ENCODE measurements around the gene TBC1D1.

Gene TBC1D1

DNA sequence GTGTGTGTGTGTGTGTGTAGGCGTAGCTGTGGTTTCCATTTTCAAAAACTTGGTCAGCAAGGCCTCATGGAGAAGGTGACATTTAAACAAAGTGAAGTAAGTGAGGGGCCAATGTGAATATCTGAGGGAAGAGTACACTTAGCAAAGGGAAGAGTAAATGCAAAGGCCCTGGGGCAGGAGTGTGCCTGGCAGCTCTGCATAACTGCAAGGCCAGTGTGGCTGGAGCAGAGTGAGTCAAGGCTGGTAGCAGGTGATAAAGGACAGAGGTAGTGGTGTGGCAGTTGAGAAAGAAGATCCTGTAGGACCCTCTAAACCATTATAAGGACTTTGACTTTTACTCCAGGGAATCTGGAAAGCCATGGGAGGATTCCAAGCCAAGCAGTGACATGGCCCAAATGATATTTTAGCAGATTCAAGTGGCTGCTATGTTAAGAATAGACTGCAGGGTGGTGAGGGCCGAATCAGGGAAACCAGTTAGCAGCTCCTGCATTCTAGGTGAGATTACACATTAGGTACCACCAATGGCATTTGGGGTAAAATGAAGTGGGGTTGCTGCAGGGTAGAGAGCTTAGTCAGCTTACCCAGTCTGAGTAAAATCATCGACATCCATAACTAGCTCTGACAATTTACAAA is 5.9 kb upstream of the TBC1D1 start:
- no peak for DNase-seq (ENCODE audit: low read depth in 4 of 4, low spot score in 1 of 4)

DNA sequence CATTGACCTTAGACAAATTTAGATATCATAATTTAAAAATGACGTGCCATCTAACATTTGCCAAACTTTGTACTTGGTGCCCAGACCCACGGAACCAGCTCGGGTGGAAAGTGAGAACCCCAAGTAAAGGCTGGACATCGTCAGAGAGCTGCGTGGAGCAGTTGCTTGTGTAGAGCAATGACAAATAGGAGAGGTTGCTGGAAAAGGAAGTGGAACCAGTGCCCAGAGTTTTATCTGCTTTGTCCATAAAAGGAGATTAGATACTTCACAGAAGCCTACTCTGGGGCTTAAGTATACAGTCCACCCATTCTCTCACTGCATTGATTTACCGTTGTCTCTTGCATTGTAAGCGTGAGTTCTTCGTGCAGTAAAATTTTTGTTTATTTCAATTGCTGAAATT is 5.4 kb upstream of the TBC1D1 start:
- DNase-seq (ENCODE audit: low read depth in 4 of 4, low spot score in 1 of 4): no peak

DNA sequence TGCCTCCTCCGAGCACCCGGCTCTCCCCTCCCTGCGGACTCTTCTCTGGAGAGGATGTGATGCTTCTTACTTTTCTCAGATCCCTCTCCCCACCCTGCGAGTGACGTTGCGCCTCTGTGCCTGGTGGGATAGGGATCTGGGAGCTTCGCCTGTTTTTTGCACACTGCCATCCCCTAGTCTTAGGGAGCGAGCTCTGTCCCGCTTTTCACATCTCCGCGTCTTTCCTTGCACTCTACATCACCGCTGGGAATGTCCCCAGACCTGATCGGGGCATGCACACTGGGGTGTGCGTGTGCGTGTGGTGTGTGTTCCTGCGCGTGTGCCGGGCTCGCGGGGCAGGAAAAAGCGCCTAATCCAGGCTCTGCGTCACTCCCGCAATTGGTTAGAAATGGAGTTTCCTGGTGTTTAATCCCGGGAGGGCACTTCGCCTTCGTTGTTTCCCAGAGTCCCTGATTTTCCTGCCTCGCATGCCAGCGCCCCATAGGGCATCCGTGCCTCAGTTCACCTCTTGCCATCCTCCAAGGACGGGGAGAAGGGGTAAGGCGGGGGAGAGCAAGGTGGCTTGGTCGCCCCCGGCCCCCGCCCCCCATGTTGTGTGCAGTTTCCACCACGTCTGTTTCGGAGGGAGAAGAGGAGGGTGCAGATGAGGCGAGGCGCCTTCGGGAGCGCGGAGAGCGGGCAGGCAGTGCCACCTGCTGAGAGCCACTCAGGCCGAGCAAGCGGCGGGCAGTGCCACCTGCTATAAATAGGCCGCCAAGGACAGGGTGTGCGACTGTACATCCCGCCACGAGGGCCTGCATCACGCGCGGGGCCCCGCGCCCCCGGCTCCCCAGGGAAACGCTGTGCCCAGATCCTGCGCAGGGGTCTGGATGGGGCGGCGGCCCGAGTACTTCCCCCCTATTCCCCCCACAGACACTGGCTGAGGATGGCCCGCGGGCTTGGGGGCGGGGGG is 759 bp upstream of the TBC1D1 start:
- peak in 1 of 4 experiments; percentile 19 for DNase-seq (ENCODE audit: low read depth in 4 of 4, low spot score in 1 of 4)

DNA sequence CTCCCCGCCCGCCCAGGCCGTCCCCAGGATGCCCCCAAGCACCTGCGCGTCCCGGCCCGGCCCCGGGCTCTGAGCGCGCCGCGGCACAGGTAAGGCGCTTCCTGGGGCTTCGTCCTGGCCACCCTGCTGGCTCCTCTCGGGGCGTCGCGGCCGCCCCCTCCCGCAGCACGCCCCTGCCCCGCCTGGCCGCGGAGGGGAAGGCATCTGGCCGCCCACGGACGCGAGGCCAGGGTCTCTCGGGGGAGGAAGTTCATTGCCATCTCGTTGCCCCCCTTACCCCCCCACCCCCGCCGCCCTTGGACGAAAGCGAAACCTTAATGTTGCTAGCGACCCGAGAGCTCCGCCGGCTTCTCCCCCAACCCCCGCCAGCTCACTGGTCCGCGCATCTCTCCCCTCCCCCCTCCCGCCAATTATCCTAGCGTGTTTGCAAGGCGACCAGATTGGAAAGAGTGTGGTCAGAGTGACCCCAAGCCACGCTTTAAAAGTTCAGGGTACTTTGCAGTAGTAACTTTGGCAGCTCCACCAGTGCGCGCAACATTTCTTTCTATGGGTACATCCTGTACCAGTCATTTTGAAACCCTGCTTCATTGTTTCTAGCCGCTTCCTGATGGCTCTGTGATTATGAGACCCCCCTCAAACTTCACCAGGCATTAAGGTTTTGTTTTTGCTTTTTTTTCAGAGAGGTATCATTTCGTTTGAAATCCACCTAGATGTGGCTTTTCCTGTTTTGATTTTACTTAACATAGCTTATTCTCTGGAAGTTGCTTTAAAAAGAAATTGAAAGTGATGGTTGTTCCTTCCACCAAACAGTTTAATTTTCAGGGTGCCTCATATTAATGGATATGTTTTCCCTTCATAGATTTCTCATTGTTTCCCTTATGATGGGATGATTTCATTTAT is 626 bp downstream of the TBC1D1 start:
- DNase-seq (ENCODE audit: low read depth in 4 of 4, low spot score in 1 of 4): peak in 3 of 4 experiments; percentile 19 to 34 (median 23)

GRCh38 chr4:37892641-37893040 is 1.8 kb downstream of the TBC1D1 start:
- DNase-seq (ENCODE audit: low read depth in 4 of 4, low spot score in 1 of 4): peak in 2 of 4 experiments; percentile 7 to 43

DNA sequence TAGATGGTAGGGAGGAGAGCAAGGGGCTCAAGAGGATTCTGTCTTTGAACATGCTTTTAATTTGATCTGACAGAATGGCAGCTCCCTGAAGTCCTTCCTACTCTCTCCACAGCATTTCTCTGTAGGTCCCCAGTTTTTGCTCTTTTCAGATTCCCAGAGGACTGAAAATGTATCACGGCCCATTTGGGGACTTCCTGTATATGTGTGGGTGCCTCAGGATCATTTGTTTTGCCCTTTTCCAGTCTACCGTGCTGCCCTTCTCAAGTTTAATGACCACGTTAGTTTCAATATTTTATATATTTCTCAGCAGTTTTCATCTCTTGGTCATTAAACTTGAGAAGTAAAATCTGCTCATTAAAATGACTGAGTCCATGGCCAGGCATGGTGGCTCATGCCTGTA is 2.3 kb downstream of the TBC1D1 start:
- DNase-seq (ENCODE audit: low read depth in 4 of 4, low spot score in 1 of 4): no peak

- DNase-seq (ENCODE audit: low read depth in 4 of 4, low spot score in 1 of 4): no peak
These were observed 4.4 kb downstream of the TBC1D1 start for GRCh38 chr4:37895271-37895670.

GRCh38 chr4:37896206-37896860 is 5.4 kb downstream of the TBC1D1 start:
- no peak for DNase-seq (ENCODE audit: low read depth in 4 of 4, low spot score in 1 of 4)

DNA sequence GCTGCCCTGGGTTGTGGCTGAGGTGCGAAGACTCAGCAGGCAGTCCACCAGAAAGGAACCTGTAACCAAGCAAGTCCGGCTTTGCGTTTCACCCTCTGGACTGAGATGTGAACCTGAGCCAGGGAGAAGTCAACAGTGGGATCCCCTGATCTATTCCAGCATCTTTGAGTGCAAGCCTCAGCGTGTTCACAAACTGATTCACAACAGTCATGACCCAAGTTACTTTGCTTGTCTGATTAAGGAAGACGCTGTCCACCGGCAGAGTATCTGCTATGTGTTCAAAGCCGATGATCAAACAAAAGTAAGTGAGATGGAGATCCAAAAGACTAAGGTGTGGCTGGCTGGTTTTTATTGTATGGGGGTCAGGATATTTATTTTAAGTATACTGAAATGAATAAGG is 11.3 kb downstream of the TBC1D1 start:
- no peak for DNase-seq (ENCODE audit: low read depth in 4 of 4, low spot score in 1 of 4)

DNA sequence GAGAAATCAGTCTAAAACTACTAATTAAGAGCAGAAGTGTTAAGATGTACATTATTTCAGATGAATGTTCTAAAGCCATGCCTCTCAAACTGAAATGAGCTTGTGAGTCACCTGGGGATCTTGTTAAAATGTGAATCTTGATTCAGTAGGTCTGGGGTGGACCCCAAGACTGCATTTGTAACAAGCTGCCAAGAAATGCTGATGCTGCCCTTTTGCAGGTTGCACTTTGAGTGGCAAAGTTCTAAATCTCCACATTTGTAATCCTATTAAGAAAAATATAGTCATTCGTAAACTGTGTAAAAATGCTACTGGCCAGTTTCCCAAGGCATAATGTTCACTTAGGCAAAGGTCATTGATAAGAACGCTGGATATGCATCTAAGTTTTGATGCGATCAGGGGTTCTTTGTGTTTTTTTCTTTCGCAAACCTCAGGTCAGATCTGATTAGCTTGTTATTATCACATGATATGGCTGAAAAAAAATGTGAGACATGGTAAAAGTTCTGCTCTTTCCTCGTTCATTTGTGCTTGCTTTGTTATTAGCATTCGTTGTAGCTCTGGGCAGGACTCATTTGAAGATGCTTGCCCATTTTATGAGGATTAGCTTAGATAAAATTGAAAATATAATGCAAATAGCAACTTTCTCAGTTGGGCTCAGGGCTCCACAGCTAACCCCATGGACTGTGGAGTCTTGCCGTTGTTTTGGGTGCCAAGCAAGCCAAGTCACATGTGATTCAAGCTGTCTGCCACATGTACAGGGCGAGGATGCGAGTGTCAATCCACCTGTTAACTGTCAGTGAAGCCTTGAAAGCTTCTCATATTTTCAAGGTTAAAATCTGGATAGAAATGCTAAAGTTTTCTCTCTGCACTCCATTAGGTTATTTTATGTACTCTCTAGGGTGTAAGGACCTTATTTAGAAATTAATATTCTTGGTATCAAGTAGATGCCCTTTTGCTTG is 12.1 kb downstream of the TBC1D1 start:
- no peak for DNase-seq (ENCODE audit: low read depth in 4 of 4, low spot score in 1 of 4)

GRCh38 chr4:37903901-37904300 is 13.0 kb downstream of the TBC1D1 start:
- no peak for DNase-seq (ENCODE audit: low read depth in 4 of 4, low spot score in 1 of 4)

DNA sequence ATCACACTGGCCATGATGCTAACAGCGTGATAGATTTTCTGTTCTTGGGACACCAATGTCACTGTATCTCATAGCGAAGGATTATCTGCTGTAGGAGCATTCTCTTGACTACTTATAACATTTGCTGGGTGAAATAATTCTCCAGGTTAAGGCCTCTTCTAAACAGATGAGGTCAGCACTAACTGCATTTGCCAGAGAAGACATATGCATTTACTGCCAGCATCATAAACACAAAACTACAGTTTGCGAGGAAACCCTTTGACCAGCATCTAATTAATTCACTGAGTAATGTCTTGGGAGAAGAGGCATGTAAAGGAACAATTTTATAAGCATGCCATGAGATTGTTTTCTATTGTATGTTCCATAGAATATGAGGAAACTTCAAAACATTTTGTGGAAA is 13.9 kb downstream of the TBC1D1 start:
- no peak for DNase-seq (ENCODE audit: low read depth in 4 of 4, low spot score in 1 of 4)

GRCh38 chr4:37905533-37906169 is 14.8 kb downstream of the TBC1D1 start:
- DNase-seq (ENCODE audit: low read depth in 4 of 4, low spot score in 1 of 4): no peak

DNA sequence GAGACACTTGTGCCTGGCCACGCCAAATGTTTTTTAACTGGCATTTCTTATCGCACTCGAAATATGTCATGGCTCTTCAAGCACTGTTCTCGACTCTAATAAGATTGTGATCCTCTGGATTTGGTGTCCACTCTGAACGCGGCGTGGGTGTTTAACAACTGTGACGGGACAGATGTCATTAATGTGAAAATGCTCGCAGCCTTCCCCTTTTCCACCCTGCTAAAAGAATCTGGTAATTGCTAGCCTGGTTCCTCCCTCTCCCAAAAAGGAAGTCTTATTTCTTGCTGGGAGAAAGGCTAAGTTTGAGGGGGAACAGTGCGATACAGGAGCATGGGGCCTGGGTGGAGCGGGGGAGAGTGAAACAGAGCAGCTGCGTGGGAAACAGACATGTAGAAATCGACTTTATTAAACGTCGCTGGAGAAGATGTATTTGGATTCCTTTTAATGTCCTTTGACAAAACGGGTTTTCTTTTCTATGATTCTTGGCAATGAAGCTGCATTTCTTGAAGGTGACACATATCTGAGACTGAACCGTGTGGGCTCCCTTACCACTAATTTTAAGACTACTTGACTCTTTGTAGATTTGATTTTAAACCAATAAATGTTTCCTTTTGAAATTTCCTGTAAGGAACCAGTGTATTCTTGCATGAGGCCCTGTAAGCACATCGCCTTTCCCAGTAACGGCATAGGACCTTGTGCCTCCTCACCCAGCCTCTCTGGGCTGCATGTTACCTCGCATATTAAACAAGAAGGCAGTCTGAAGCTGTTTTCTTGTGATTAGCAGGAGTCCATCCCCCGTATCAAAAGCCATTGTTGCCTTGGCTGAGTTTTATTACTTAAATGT is 17.8 kb downstream of the TBC1D1 start:
- DNase-seq (ENCODE audit: low read depth in 4 of 4, low spot score in 1 of 4): no peak

- DNase-seq (ENCODE audit: low read depth in 4 of 4, low spot score in 1 of 4): no peak
These were observed 18.6 kb downstream of the TBC1D1 start for GRCh38 chr4:37909332-37910090.

DNA sequence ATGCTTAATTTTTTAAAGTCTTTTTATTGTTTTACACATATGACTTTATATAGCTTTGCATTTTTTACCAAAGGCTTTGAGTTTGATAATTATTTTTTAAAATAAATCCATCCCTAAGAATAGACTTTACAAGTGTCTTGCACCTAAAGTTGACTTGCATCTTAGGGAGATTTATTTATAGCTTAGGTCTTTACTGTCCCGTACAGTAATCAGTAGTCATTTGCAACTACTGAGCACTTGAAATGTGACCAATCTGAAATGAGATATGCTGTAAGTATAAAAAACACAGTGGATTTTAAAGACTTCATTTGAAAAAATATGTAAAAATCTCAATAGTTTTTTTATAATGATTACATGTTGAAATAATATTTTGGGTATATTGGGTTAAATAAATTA is 19.2 kb downstream of the TBC1D1 start:
- no peak for DNase-seq (ENCODE audit: low read depth in 4 of 4, low spot score in 1 of 4)

- DNase-seq (ENCODE audit: low read depth in 4 of 4, low spot score in 1 of 4): no peak
These were observed 23.7 kb downstream of the TBC1D1 start for GRCh38 chr4:37914539-37914938.

DNA sequence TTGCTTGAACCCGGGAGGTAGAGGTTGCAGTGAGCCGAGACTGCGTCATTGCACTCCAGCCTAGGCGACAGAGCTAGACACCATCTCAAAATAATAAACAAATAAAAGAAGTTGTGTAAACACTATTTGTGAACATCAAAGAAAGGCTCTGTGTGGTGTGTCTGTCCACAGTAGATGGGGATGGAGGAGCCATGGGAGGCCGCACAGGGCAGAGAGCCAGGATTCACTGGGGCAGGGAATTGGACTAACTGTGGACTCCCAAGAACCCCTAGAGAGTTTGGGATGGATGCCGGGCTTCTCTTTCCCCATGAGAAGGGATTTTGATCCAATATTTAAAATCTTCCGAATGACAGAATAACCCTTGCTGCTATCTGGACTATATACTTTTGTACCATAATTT is 26.5 kb downstream of the TBC1D1 start:
- no peak for DNase-seq (ENCODE audit: low read depth in 4 of 4, low spot score in 1 of 4)
